WTC11 (cell line): Measurements from ENCODE around the gene NHERF1.

Experiments
- CTCF ChIP-seq: fragments of 200-600 bp; IDR thresholded peaks from 2 replicates; pipeline ENCODE4 v1.8.0; 2022; ENCODE audit warnings: antibody characterized with exemption
- EMX1 ChIP-seq: fragments of 250-450 bp; sonication (Bioruptor Pico); IDR thresholded peaks from 2 replicates; pipeline ENCODE4 v1.8.0; 2021; ENCODE audit warnings: mild to moderate bottlenecking
- HMGXB4 ChIP-seq: sonication (generic); formaldehyde crosslinking; IDR thresholded peaks from 2 replicates; pipeline ENCODE4 v1.8.1; 2023; ENCODE audit warnings: mild to moderate bottlenecking, moderate library complexity, missing genetic modification reagents
- MAX ChIP-seq: sonication (generic); formaldehyde crosslinking; IDR thresholded peaks from 2 replicates; pipeline ENCODE4 v1.8.0; 2022; ENCODE audit warnings: mild to moderate bottlenecking, missing genetic modification reagents
- NFE2L1 ChIP-seq: sonication (generic); formaldehyde crosslinking; IDR thresholded peaks from 2 replicates; pipeline ENCODE4 v1.8.1; 2023; ENCODE audit warnings: missing genetic modification reagents
- ZNF121 ChIP-seq: sonication (generic); formaldehyde crosslinking; IDR thresholded peaks from 2 replicates; pipeline ENCODE4 v1.8.0; 2023; ENCODE audit warnings: missing genetic modification reagents

- TF ChIP-seq NFE2L1 (no peak), CTCF (no peak), ZNF121 (no peak), EMX1 (CRISPR knock-in tag) (no peak), HMGXB4 (CRISPR knock-in tag) (no peak), MAX (CRISPR knock-in tag) (no peak)
These were observed 59.0 kb downstream of the NHERF1 start for GRCh38 chr17:74807441-74807840.
